ENCODE measurements around the gene JMJD6. TPM values are rescaled to one million over a fixed set of nuclear protein-coding genes. Genes with fewer than 3 reads are reported as not detected.

JMJD6 gene
- total and polyA plus RNA-seq, 9 of the 15 experiments (the other 6 are each of a cell fraction or from before 2014, with no cell fraction given): 2.5 to 52.3 (median 36.3) TPM

DNA sequence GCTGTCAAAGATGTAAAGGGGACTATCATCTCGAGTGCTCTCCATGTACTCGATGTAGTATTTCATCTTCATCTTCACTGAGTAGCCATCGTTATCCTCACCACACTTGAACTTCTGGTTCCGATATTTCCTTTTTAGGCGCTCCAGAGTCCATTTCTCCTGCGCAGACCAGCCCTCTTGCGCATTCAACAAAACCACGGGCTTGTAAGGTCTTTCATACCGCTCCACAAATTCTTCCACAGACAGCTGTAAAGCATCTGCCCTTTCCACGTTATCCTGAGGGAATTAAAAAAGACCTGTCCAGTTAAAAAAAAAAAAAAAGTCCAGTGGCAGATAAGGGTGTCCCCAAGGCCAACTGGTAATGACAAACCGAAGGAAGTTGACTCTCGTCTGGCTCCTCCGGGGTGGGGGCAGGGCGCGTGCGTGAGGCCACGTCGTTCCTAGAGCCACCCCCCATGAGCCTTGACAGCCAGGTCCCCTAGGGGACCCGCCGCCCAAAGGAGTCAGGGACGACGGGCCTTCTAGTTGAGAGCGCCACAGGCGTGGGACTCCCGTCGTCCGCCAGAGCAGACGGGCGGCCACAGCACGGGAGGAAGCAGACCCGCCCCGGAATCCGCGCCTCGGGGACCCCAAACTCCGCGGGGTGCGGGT lies 701 bp downstream of the JMJD6 start (continued):
- TF ChIP-seq, protein P1, sequence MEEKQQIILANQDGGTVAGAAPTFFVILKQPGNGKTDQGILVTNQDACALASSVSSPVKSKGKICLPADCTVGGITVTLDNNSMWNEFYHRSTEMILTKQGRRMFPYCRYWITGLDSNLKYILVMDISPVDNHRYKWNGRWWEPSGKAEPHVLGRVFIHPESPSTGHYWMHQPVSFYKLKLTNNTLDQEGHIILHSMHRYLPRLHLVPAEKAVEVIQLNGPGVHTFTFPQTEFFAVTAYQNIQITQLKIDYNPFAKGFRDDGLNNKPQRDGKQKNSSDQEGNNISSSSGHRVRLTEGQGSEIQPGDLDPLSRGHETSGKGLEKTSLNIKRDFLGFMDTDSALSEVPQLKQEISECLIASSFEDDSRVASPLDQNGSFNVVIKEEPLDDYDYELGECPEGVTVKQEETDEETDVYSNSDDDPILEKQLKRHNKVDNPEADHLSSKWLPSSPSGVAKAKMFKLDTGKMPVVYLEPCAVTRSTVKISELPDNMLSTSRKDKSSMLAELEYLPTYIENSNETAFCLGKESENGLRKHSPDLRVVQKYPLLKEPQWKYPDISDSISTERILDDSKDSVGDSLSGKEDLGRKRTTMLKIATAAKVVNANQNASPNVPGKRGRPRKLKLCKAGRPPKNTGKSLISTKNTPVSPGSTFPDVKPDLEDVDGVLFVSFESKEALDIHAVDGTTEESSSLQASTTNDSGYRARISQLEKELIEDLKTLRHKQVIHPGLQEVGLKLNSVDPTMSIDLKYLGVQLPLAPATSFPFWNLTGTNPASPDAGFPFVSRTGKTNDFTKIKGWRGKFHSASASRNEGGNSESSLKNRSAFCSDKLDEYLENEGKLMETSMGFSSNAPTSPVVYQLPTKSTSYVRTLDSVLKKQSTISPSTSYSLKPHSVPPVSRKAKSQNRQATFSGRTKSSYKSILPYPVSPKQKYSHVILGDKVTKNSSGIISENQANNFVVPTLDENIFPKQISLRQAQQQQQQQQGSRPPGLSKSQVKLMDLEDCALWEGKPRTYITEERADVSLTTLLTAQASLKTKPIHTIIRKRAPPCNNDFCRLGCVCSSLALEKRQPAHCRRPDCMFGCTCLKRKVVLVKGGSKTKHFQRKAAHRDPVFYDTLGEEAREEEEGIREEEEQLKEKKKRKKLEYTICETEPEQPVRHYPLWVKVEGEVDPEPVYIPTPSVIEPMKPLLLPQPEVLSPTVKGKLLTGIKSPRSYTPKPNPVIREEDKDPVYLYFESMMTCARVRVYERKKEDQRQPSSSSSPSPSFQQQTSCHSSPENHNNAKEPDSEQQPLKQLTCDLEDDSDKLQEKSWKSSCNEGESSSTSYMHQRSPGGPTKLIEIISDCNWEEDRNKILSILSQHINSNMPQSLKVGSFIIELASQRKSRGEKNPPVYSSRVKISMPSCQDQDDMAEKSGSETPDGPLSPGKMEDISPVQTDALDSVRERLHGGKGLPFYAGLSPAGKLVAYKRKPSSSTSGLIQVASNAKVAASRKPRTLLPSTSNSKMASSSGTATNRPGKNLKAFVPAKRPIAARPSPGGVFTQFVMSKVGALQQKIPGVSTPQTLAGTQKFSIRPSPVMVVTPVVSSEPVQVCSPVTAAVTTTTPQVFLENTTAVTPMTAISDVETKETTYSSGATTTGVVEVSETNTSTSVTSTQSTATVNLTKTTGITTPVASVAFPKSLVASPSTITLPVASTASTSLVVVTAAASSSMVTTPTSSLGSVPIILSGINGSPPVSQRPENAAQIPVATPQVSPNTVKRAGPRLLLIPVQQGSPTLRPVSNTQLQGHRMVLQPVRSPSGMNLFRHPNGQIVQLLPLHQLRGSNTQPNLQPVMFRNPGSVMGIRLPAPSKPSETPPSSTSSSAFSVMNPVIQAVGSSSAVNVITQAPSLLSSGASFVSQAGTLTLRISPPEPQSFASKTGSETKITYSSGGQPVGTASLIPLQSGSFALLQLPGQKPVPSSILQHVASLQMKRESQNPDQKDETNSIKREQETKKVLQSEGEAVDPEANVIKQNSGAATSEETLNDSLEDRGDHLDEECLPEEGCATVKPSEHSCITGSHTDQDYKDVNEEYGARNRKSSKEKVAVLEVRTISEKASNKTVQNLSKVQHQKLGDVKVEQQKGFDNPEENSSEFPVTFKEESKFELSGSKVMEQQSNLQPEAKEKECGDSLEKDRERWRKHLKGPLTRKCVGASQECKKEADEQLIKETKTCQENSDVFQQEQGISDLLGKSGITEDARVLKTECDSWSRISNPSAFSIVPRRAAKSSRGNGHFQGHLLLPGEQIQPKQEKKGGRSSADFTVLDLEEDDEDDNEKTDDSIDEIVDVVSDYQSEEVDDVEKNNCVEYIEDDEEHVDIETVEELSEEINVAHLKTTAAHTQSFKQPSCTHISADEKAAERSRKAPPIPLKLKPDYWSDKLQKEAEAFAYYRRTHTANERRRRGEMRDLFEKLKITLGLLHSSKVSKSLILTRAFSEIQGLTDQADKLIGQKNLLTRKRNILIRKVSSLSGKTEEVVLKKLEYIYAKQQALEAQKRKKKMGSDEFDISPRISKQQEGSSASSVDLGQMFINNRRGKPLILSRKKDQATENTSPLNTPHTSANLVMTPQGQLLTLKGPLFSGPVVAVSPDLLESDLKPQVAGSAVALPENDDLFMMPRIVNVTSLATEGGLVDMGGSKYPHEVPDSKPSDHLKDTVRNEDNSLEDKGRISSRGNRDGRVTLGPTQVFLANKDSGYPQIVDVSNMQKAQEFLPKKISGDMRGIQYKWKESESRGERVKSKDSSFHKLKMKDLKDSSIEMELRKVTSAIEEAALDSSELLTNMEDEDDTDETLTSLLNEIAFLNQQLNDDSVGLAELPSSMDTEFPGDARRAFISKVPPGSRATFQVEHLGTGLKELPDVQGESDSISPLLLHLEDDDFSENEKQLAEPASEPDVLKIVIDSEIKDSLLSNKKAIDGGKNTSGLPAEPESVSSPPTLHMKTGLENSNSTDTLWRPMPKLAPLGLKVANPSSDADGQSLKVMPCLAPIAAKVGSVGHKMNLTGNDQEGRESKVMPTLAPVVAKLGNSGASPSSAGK (IDR thresholded peaks at IDR 0.05): peak; percentile 66
- TF ChIP-seq MTA3 (IDR thresholded peaks at IDR 0.05; ENCODE audit: borderline replicate concordance): 0 out of 2 replicates have a peak, but pooled peaks have one; percentile 37
- TF ChIP-seq ZNF212 (CRISPR knock-in tag; IDR thresholded peaks at IDR 0.05): no peak
- no peak for TF ChIP-seq REST (IDR thresholded peaks at IDR 0.05; ENCODE audit: borderline replicate concordance)
- TF ChIP-seq REST (CRISPR knock-in tag; IDR thresholded peaks at IDR 0.05; ENCODE audit: low read depth): 0 out of 2 replicates have a peak, but pooled peaks have one; percentile 22
- TF ChIP-seq, protein P2, sequence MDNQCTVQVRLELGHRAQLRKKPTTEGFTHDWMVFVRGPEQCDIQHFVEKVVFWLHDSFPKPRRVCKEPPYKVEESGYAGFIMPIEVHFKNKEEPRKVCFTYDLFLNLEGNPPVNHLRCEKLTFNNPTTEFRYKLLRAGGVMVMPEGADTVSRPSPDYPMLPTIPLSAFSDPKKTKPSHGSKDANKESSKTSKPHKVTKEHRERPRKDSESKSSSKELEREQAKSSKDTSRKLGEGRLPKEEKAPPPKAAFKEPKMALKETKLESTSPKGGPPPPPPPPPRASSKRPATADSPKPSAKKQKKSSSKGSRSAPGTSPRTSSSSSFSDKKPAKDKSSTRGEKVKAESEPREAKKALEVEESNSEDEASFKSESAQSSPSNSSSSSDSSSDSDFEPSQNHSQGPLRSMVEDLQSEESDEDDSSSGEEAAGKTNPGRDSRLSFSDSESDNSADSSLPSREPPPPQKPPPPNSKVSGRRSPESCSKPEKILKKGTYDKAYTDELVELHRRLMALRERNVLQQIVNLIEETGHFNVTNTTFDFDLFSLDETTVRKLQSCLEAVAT (IDR thresholded peaks at IDR 0.05): no peak
